Urinary bladder (tissue), 4 donors: ENCODE results near the gene BIN1. TPM values are rescaled to one million over a fixed set of nuclear protein-coding genes. Genes with fewer than 3 reads are reported as not detected.

Experiments
- DNase-seq: peaks from one replicate; pipeline ENCODE4 v3.0.0-alpha.2; 2015; ENCODE audit errors: extremely low spot score
- H3K27ac ChIP-seq: one replicate; pipeline ENCODE4 v1.5.1; 2013; ENCODE audit warnings: low read depth, mild to moderate bottlenecking, moderate library complexity
- H3K36me3 ChIP-seq: one replicate; pipeline ENCODE4 v1.6.1; 2013; ENCODE audit warnings: mild to moderate bottlenecking, moderate library complexity; ENCODE audit not compliant: insufficient read depth
- H3K4me1 ChIP-seq: one replicate; pipeline ENCODE4 v1.6.1; 2013; ENCODE audit warnings: mild to moderate bottlenecking, moderate library complexity; ENCODE audit not compliant: insufficient read depth
- H3K4me3 ChIP-seq: one replicate; pipeline ENCODE4 v1.5.1; 2013; ENCODE audit warnings: low read depth, low read length
- WGBS: extraction: QIAGEN DNeasy Blood & Tissue Kit; methylation state at CpG from one replicate; pipeline ENCODE4 v1.1.7; 2013; 5-methylcytosine and 5-hydroxymethylcytosine counted together
- polyA plus RNA-seq: library from polyadenylated mRNA; stranded (reverse); fragments of 200-250 nt; gene quantifications from one replicate; pipeline ENCODE4 v1.2.3, GENCODE V29; 2013
- small RNA-seq: library from RNA; depleted of rRNA; stranded (forward); fragments of <200 nt; gene quantifications from one replicate; pipeline ENCODE3, GENCODE V24; 2014
- total RNA-seq: library from RNA; depleted of rRNA; stranded (reverse); fragments of >200 nt; gene quantifications from one replicate; pipeline ENCODE4 v1.2.3, GENCODE V29; 2014
- donor health status: healthy with polysubstance abuse.
- donor health status: healthy.

The BIN1 gene
- total and polyA plus RNA-seq, 2 donors = 72.9 to 149 TPM

DNA sequence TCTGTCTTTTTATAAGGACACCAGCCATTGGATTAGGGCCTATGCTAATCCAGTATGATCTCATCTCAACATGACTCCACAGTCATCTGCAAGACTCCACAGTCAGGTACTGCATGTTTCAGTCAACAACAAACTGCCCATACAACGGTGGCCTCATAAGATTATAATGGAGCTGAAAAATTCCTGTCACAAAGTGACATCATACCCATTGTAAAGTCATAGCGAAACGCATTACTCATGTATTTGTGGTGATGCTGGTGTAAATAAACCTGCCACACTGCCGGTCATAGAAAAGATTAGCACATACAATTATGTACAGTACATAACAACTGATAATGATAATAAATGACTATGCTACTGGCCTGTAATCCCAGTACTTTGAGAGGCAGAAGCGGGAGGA is 106.0 kb downstream of the BIN1 start:
- DNase-seq = no peak
- Histone ChIP-seq H3K4me3 (no peak overlapping the region), H3K27ac (no peak overlapping the region), H3K4me1 (no peaks in the 10 kb centered on the region), H3K36me3 (no peaks in the 10 kb centered on the region)
- 89% methylated on average over 5 of the region's 5 CpGs for WGBS

DNA sequence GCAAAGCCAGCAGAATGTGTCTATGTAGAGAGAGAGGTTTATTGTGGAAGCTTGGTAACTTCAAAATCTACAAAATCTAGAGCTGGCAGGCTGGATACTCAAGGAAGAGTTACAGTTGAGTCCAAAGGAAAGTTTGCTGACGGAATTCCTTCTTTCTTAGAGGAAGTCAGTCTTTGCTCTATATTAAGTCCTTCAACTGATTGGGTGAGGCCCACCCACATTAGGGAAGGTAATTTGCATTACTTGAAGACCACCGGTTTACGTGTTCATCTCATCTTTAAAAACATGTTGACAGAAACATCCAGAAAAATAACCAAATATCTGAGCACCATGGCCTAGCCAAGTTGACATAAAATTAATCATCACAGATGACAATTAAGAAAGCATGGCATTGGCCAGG is 106.8 kb downstream of the BIN1 start:
- Histone ChIP-seq H3K4me1 (no peaks in the 10 kb centered on the region), H3K36me3 (no peaks in the 10 kb centered on the region), H3K27ac (no peak overlapping the region), H3K4me3 (no peak overlapping the region)
- 65% methylated on average over 3 of the region's 3 CpGs for WGBS
- DNase-seq = no peak

DNA sequence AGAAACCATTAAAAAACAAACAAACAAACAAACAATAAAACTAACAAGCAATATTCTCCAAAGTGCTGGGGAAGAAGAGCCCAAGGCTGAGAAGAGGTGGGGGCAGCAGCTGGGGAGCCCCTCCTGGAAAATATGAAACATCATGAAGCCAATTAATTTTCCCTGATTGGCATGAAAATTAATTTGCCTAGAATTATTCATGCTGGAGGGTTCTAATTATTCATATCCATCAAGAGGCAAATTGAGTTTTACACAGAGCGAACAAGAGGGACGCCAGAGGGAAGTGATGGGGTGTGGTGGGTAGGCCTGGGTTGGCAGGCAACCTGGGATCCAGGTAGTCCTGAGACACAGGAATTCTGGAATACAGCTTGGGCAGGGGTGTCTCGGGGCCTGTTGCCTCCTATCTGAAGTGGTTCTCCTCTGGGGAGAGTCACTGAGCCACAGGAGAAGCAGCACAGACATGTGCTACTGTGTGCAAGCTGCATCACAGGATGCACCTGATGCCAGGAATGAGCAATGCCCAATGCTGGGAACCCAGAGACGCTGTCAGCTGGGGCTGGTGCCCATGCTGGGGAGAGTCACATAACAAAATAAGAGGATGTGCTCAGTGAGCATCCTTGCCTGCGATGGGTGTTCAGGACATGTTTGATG is 107.7 kb downstream of the BIN1 start:
- Histone ChIP-seq H3K4me1 (no peaks in the 10 kb centered on the region), H3K27ac (no peak overlapping the region), H3K4me3 (no peak overlapping the region), H3K36me3 (no peaks in the 10 kb centered on the region)
- 92% methylated on average over 5 of the region's 5 CpGs for WGBS
- no peak for DNase-seq

DNA sequence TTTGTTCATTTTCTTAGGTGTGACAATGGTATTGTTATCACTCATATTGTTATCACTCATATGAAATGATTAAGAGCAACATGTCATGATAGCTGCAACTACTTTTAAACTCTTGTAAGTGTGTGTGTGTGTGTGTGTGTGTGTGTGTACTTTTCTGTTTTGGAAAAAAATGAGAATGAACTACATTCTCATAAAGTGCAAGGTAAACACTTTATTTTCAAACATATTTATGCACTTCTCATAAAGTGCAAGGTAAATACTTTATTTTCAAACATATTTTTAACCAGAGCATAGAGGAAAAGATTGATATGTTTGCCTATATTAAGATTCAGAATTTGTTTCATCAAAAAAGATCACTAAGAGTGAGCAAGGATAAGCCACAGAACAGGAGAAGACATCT is 108.5 kb downstream of the BIN1 start:
- Histone ChIP-seq H3K27ac (no peak overlapping the region), H3K4me1 (no peaks in the 10 kb centered on the region), H3K36me3 (no peaks in the 10 kb centered on the region), H3K4me3 (no peak overlapping the region)
- DNase-seq = no peak

Small RNAs within 50 kb of the gene (small RNA-seq; reads per million reads assigned to genes)
- gene RNU7-182P = not detected

Other genes starting within 250 kb of the BIN1 start
- gene TEX51, start 208.3 kb downstream of the BIN1 start, total RNA-seq = not detected
- not detected for gene TEX51, start 208.3 kb downstream of the BIN1 start, polyA plus RNA-seq
- gene CYP27C1, start 113.1 kb upstream of the BIN1 start, total RNA-seq = 7.8 TPM
- gene CYP27C1, start 113.1 kb upstream of the BIN1 start, polyA plus RNA-seq = 0.70 TPM
- gene ERCC3, start 187.0 kb upstream of the BIN1 start, total RNA-seq = 36.0 TPM
- gene ERCC3, start 187.0 kb upstream of the BIN1 start, polyA plus RNA-seq = 38.2 TPM